GM12892 (cell line): ENCODE measurements around the gene EIF4G2.
A peak's percentile ranks its signal among the peaks of the same experiment; 100 is the strongest.
"Not testable (repeated sequence)": the region's sequence is repeated elsewhere in the genome, so short reads cannot be mapped to it uniquely, and the experiment has no call there.

Experiments used
- DNase-seq: peaks from one replicate; pipeline ENCODE4 v3.0.0; 2011; ENCODE audit not compliant: insufficient read length
- FAIRE-seq: peaks from 2 replicates; lab custom pipeline; 2011; peaks lifted over from hg19 to GRCh38; lab: Jason Lieb, UNC
- POLR2A ChIP-seq: IDR thresholded peaks from 2 replicates; pipeline ENCODE4 v1.6.1; 2011; ENCODE audit warnings: low read depth, low read length, control low read depth
- POLR2AphosphoS5 ChIP-seq: IDR thresholded peaks from 2 replicates; pipeline ENCODE4 v1.6.1; 2011; ENCODE audit warnings: low read depth, low read length, control low read depth
- TAF1 ChIP-seq: IDR thresholded peaks from 2 replicates; pipeline ENCODE4 v1.6.1; 2011; ENCODE audit warnings: low read depth, mild to moderate bottlenecking, control low read depth, low read length, borderline replicate concordance

EIF4G2 gene

GRCh38 chr11:10838881-10839280 lies 30.2 kb upstream of the EIF4G2 start:
- DNase-seq: no peak
- FAIRE-seq: no peak
- no peak for TF ChIP-seq POLR2A
- no peak for TF ChIP-seq POLR2AphosphoS5
- TF ChIP-seq TAF1: no peak

GRCh38 chr11:10838083-10838482 lies 29.4 kb upstream of the EIF4G2 start:
- FAIRE-seq: no peak
- TF ChIP-seq POLR2A (no peak), TAF1 (no peak), POLR2AphosphoS5 (no peak)

GRCh38 chr11:10836884-10837283 lies 28.2 kb upstream of the EIF4G2 start:
- not testable (repeated sequence) for FAIRE-seq, DNase-seq

More at GRCh38 chr11:10838083-10838482, 29.4 kb upstream of the EIF4G2 start:
- DNase-seq: no peak

GRCh38 chr11:10829139-10829538 lies 20.4 kb upstream of the EIF4G2 start:
- DNase-seq (no peak), FAIRE-seq (no peak)

GRCh38 chr11:10828402-10828801 lies 19.7 kb upstream of the EIF4G2 start:
- FAIRE-seq (no peak), DNase-seq (no peak)
- TF ChIP-seq POLR2A: no peak
- no peak for TF ChIP-seq TAF1
- TF ChIP-seq POLR2AphosphoS5: no peak

More at GRCh38 chr11:10829139-10829538, 20.4 kb upstream of the EIF4G2 start:
- TF ChIP-seq TAF1 (no peak), POLR2AphosphoS5 (no peak), POLR2A (no peak)

- DNase-seq (peak; percentile 13), FAIRE-seq (peak; percentile 94)
- TF ChIP-seq POLR2AphosphoS5 (no peak), TAF1 (no peak), POLR2A (no peak)
Observed at GRCh38 chr11:10824888-10825287, 16.2 kb upstream of the EIF4G2 start.

- TF ChIP-seq POLR2A: no peak
- no peak for TF ChIP-seq POLR2AphosphoS5
- no peak for TF ChIP-seq TAF1
- peak; percentile 84 for FAIRE-seq
Observed at GRCh38 chr11:10823152-10823579, 14.4 kb upstream of the EIF4G2 start.

GRCh38 chr11:10822491-10822890 lies 13.8 kb upstream of the EIF4G2 start:
- not testable (repeated sequence) for DNase-seq

More at GRCh38 chr11:10823152-10823579, 14.4 kb upstream of the EIF4G2 start:
- no peak for DNase-seq

GRCh38 chr11:10818594-10818993 lies 9.9 kb upstream of the EIF4G2 start:
- TF ChIP-seq POLR2AphosphoS5 (no peak), TAF1 (no peak), POLR2A (no peak)
- no peak for DNase-seq
- FAIRE-seq: no peak

More at GRCh38 chr11:10822491-10822890, 13.8 kb upstream of the EIF4G2 start:
- FAIRE-seq: peak; percentile 48

- TF ChIP-seq POLR2AphosphoS5 (no peak), POLR2A (no peak), TAF1 (no peak)
- no peak for FAIRE-seq
- DNase-seq: no peak
Observed at GRCh38 chr11:10813945-10814344, 5.2 kb upstream of the EIF4G2 start.

- FAIRE-seq: peak; percentile 21
- DNase-seq: no peak
- TF ChIP-seq TAF1 (no peak), POLR2A (no peak), POLR2AphosphoS5 (no peak)
Observed at GRCh38 chr11:10809373-10810160, 841 bp upstream of the EIF4G2 start.

- DNase-seq: peak; percentile 25
- FAIRE-seq: no peak
- no peak for TF ChIP-seq TAF1
Observed at GRCh38 chr11:10808235-10808552, 532 bp downstream of the EIF4G2 start.
